NCI-H2196 treated with DMSO at 0.1 percent for 48 hours (cell line): ENCODE results near the gene PHF12.
"Not testable (repeated sequence)": the region's sequence is repeated elsewhere in the genome, so short reads cannot be mapped to it uniquely, and the experiment has no call there.

Source experiments
- DNase-seq: peaks from one replicate; lab custom pipeline; 2025; ENCODE audit not compliant: unreplicated experiment; lab: John Stamatoyannopoulos, UW

Gene PHF12

GRCh38 chr17:28935744-28936460 is 15.4 kb downstream of the PHF12 start:
- no peak for DNase-seq

DNA sequence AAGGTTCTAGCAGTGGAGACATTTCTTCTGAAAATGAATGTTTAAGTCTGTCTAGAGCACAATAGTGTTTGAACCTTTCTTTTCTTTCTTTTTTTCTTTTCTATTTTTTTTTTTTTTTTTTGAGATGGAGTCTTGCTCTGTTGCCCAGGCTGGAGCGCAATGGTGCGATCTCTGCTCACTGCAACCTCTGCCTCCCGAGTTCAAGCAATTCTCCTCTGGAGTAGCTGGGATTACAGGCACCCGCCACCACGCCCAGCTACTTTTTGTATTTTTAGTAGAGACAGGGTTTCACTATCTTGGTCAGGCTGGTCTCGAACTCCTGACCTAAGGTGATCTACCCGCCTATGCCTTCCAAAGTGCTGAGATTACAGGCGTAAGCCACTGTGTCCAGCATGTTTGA is 16.8 kb downstream of the PHF12 start:
- not testable (repeated sequence) for DNase-seq

- DNase-seq = no peak
These were observed 21.5 kb downstream of the PHF12 start for GRCh38 chr17:28929787-28930186.

DNA sequence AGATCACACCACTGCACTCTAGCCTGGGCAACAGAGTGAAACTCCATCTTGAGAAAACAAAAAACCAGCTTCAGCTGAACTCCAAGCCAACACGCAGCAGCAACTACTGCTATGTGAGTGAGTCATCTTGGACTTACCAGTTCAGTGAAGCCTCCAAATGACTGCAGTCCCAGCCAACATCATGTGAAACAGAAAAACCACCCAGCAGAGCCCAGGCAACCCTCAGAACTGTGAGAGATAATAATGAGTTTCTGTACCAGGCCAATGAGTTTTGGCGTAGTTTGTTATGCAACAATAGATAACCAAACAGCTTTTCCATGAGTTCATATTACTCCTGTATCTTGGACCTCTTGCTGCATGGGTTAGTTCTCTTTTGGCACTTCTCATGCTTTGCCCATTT is 23.3 kb downstream of the PHF12 start:
- no peak for DNase-seq

GRCh38 chr17:28926786-28927185 is 24.5 kb downstream of the PHF12 start:
- DNase-seq = no peak

GRCh38 chr17:28926366-28926765 is 25.0 kb downstream of the PHF12 start:
- DNase-seq = no peak

GRCh38 chr17:28925912-28926365 is 25.4 kb downstream of the PHF12 start:
- no peak for DNase-seq

DNA sequence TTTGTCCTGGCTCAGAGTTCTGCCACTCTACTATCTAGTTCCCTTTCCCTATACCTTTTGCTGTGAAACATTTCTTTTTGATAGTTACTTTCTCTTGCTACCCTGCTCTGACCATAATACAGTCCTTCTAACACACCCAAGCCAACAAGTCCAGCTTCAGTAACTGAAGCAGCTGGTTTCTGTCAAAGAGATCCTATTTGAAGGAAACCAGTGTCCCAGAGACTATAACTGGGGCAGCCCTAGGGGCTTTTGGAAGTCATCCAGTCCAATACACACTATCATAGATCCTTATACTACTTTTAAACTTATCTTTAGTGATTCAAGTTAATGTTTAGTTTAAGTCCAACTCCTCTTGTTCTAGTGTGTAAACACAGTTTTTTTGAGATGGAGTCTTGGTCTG is 31.1 kb downstream of the PHF12 start:
- DNase-seq = no peak

DNA sequence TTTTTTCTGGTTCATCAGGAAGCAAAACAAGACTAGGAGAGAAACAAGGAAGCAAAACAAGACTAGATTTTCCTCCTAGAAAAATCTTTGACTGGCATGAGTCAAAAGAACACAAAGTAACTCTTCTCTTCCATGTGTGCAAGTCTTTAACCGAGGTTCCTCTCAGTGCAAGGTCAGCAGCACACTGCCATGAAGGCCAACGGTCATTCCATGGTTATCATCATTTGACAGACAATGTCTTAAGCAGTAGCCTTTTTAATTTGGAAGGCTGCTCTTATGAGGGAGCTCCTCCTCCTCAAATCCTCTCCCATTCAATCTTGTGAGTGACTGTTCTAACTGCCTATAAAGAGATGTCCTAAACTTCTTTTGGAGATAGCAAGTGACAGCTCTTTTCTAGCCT is 33.0 kb downstream of the PHF12 start:
- DNase-seq = no peak

DNA sequence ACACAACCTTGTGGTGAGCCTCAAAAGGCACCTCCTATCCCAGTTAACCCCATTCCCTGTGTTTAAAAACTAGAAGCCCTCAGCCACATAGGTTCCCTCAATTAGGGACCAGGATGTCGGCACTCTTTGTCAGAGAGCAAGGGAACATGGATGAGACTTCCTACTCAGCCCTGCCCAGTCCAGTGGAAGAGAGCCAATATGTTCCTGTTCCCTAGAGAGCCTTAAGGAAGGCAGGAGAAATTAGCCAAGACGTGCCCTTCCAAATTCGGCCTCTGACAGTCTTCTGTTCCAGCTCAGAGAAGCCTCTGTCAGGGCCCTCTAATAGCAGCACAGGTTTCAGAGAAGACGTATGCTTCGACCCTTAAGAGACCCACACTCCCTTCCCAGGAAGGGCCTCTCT is 33.9 kb downstream of the PHF12 start:
- no peak for DNase-seq

DNA sequence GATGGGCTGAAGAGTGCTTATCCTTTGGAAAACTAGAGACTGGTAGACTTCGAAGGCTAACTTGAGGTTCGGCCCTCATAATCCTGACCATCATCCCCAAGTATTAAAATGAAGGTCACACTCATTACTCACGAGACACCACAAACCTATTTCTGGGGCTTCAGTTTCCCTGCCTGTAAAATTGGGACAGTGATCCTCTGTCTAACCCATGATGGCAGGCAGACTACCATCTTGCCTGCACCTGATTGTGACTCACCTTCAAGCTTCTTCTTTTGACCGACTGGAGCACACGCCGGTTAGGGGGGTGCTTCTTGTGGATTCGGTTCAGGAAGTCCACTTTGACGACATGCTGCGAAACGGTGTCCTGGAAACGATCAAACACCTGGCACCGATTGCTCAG is 34.3 kb downstream of the PHF12 start:
- DNase-seq = no peak

DNA sequence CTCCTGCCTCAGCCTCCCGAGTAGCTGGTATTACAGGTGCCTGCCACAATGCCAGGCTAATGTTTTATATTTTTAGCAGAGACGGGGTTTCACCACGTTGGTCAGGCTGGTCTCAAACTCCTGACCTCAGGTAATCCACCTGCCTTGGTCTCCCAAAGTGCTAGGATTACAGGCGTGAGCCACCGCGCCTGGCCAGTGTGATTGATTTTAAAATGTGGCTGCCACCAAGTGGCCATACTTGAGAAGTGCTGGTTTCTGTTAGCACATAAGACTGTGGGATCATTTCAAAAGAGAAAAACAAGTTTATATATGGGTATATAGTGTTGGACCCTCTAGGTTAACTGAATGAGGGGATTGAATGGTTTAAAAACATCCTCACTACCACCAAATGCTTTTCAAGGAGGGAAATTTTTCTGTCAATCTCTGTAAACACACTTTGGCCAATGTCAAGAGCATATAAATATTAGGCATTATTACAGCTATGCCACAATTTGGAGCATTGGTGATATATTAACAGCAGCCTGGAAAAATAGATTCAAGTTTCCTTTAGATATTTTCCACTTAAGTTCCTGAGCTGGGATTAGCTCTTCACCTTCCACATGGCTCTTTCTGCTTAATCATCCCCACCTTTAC is 34.9 kb downstream of the PHF12 start:
- DNase-seq = no peak

- DNase-seq = no peak
These were observed 38.4 kb downstream of the PHF12 start for GRCh38 chr17:28912938-28913333.

GRCh38 chr17:28912281-28912937 is 38.9 kb downstream of the PHF12 start:
- DNase-seq = no peak

GRCh38 chr17:28911411-28912045 is 39.8 kb downstream of the PHF12 start:
- no peak for DNase-seq

DNA sequence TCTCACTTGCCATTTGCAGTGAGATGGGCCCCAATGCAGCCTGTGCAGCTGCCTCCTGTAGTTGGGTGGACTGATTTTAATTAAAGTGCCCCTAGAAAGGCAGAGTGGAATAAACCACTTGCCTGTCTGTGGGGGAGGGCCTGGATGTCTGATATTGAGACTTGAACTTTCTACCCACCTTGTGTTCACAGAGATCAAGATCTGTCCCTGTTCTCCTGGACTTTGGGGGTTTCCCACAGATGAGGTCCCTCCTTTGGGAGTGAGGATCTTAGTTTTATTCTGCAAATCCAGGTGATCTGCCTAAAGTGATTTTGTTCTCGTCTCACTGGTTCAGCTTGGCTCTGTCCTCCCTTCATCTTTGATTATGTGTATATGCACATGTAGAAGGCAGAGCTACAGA is 40.8 kb downstream of the PHF12 start:
- no peak for DNase-seq

DNA sequence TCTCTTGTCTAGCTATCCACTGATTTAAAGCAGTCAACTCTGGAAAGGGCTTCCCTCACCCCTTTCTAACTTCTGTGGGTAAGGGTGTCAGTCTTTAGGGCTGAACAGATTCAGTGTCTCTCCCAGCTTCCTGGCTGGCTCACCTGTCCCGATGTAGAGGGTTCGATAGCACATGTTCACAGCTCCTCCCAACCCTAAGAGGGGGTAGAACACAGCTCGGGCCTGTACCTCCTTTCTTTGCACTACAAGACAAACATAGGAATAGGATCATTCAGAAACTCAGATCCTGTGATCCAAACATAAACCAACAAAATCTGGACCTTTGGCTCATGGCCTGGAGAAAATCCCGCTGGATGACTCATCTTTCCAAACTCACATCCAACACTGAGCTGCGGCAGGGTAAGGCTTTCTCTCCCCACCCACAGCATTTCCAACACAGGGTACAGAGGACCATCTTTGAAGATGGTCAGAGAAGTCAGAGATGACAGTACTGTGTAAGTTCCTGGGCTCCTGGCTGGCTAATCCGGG is 42.6 kb downstream of the PHF12 start:
- no peak for DNase-seq

DNA sequence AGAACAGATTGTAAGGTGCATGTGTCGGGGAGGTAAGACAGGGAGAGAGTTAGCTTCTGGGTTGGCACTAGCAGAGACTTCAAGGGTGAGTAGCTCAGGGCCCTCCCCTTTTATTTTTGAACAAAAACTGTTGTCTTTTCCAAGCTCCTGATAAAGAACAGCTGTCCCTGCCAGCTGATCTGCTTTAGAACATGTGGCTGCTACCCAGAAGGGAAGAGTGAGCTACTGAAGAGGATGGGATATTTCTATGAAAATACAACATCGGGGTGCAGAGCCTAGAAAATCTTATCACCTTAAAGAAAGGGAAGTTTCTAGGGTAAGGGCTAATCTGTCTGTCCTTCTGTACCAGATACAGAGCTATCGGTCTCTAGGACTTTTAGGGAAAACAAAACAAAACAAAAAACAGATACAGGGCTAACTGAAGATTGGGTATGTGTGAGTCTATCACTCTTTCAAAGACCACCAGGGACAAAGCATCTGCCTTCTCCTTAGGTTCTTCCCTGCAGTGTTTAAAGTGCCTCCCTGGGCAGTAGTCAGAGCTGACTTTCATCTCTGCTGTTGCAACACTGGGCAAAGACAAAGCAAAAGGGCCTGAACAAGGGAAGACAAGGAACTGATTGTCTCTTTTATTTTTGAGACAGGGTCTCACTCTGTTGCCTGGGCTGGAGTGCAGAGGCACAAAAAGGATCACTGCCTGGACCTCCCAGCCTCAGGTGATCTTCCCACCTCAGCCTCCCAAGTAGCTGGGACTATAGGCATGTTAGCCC is 43.4 kb downstream of the PHF12 start:
- DNase-seq = no peak

- no peak for DNase-seq
These were observed 44.4 kb downstream of the PHF12 start for GRCh38 chr17:28906706-28907438.

DNA sequence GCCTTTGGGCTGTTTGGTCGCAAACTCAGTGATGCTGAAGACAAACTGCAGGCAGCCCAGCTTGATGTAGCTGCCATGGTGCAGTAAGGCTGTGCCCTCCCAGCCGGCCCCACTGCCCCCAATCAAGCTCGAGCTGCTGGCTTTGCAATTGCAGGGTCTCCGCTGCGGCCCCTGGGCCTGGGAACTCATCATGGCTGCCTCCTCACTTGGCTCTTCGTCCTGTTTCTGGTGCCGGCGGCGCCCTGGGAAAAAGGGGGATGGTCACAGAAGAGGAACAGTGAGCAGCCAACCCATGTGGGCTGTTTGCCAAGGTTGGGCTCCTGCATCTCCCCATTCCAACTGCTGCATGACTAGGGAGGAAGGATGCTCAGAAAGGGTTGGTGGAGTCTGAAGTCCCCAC is 45.0 kb downstream of the PHF12 start:
- DNase-seq = no peak
